ENCODE measurements around the gene GPSM3. TPM values are rescaled to one million over a fixed set of nuclear protein-coding genes. Genes with fewer than 3 reads are reported as not detected.

GPSM3 gene
- total and polyA plus RNA-seq, 2 donors (not counting 1 experiment from before 2014, with no cell fraction given) = 2.3 to 7.0 TPM

- Histone ChIP-seq H3K4me2 (ENCODE audit: extremely low read depth, insufficient read depth, low read length) (no peak overlapping the region), H3K27me3 (ENCODE audit: control insufficient read depth, insufficient read depth, low read length) (no peaks in the 10 kb centered on the region), H3K9me3 (ENCODE audit: control insufficient read depth, insufficient read depth, low read depth, low read length) (no peaks in the 10 kb centered on the region), H3K36me3 (ENCODE audit: control insufficient read depth, insufficient read depth, low read length) (peaks cover 31% of the 10 kb centered on the region), H3K9ac (ENCODE audit: insufficient read depth, low read length) (no peak overlapping the region), H3K79me2 (ENCODE audit: control insufficient read depth, insufficient read depth, low read length) (peaks cover 31% of the 10 kb centered on the region), H3K4me1 (ENCODE audit: control insufficient read depth, extremely low read depth, insufficient read depth, low read length) (peaks cover 8% of the 10 kb centered on the region), H4K20me1 (ENCODE audit: control insufficient read depth, extremely low read depth, insufficient read depth, low read length) (no peaks in the 10 kb centered on the region), H3K27ac (ENCODE audit: insufficient read depth, low read length) (no peak overlapping the region), H2AFZ (ENCODE audit: low read length) (no peak overlapping the region), H3K4me3 (replicated peaks in 1 of 4; ENCODE audit: control extremely low read depth in 1 of 4, insufficient read depth in 1 of 4, low read depth in 3 of 4, low read length in 4 of 4) (no peak overlapping the region)
- DNase-seq (ENCODE audit: low read depth in 2 of 2) = no peak
- TF ChIP-seq CTCF (conservative IDR thresholded peaks at IDR 0.05 in 1 of 2, IDR thresholded peaks at IDR 0.05 in 1 of 2; ENCODE audit: low read depth in 1 of 2, low read length in 2 of 2) (no peak), EZH2 (IDR thresholded peaks at IDR 0.05; ENCODE audit: low read length, missing control alignments) (no peak)
Observed at GRCh38 chr6:32171234-32171633, 21.2 kb downstream of the GPSM3 start.

GRCh38 chr6:32170294-32170693 lies 22.1 kb downstream of the GPSM3 start:
- Histone ChIP-seq H3K27ac (ENCODE audit: insufficient read depth, low read length) (no peak overlapping the region), H3K36me3 (ENCODE audit: control insufficient read depth, insufficient read depth, low read length) (peaks cover 33% of the 10 kb centered on the region)
- TF ChIP-seq EZH2 (IDR thresholded peaks at IDR 0.05; ENCODE audit: low read length, missing control alignments) (no peak), CTCF (conservative IDR thresholded peaks at IDR 0.05 in 1 of 2, IDR thresholded peaks at IDR 0.05 in 1 of 2; ENCODE audit: low read depth in 1 of 2, low read length in 2 of 2) (no peak)

GRCh38 chr6:32168807-32169591 lies 23.4 kb downstream of the GPSM3 start:
- Histone ChIP-seq H3K4me3 (replicated peaks in 1 of 4; ENCODE audit: control extremely low read depth in 1 of 4, insufficient read depth in 1 of 4, low read depth in 3 of 4, low read length in 4 of 4) (no peak overlapping the region), H2AFZ (ENCODE audit: low read length) (no peak overlapping the region)
- DNase-seq (ENCODE audit: low read depth in 2 of 2) = no peak

More at GRCh38 chr6:32170294-32170693, 22.1 kb downstream of the GPSM3 start:
- no peaks in the 10 kb centered on the region for H3K9me3 ChIP-seq (ENCODE audit: control insufficient read depth, insufficient read depth, low read depth, low read length)
- no peak overlapping the region for H3K4me3 ChIP-seq (replicated peaks in 1 of 4; ENCODE audit: control extremely low read depth in 1 of 4, insufficient read depth in 1 of 4, low read depth in 3 of 4, low read length in 4 of 4)
- H4K20me1 ChIP-seq (ENCODE audit: control insufficient read depth, extremely low read depth, insufficient read depth, low read length) = no peaks in the 10 kb centered on the region
- H2AFZ ChIP-seq (ENCODE audit: low read length) = no peak overlapping the region
- H3K4me1 ChIP-seq (ENCODE audit: control insufficient read depth, extremely low read depth, insufficient read depth, low read length) = peaks cover 7% of the 10 kb centered on the region
- H3K79me2 ChIP-seq (ENCODE audit: control insufficient read depth, insufficient read depth, low read length) = peaks cover 25% of the 10 kb centered on the region
- H3K27me3 ChIP-seq (ENCODE audit: control insufficient read depth, insufficient read depth, low read length) = no peaks in the 10 kb centered on the region
- no peak overlapping the region for H3K4me2 ChIP-seq (ENCODE audit: extremely low read depth, insufficient read depth, low read length)
- no peak overlapping the region for H3K9ac ChIP-seq (ENCODE audit: insufficient read depth, low read length)
- no peak for DNase-seq (ENCODE audit: low read depth in 2 of 2)

More at GRCh38 chr6:32168807-32169591, 23.4 kb downstream of the GPSM3 start:
- Histone ChIP-seq H3K4me2 (ENCODE audit: extremely low read depth, insufficient read depth, low read length) (no peak overlapping the region), H3K9ac (ENCODE audit: insufficient read depth, low read length) (no peak overlapping the region), H4K20me1 (ENCODE audit: control insufficient read depth, extremely low read depth, insufficient read depth, low read length) (no peaks in the 10 kb centered on the region), H3K27me3 (ENCODE audit: control insufficient read depth, insufficient read depth, low read length) (no peaks in the 10 kb centered on the region), H3K4me1 (ENCODE audit: control insufficient read depth, extremely low read depth, insufficient read depth, low read length) (peaks cover 2% of the 10 kb centered on the region), H3K27ac (ENCODE audit: insufficient read depth, low read length) (no peak overlapping the region), H3K9me3 (ENCODE audit: control insufficient read depth, insufficient read depth, low read depth, low read length) (no peaks in the 10 kb centered on the region), H3K36me3 (ENCODE audit: control insufficient read depth, insufficient read depth, low read length) (peaks cover 33% of the 10 kb centered on the region), H3K79me2 (ENCODE audit: control insufficient read depth, insufficient read depth, low read length) (peaks cover 12% of the 10 kb centered on the region)
- TF ChIP-seq CTCF (conservative IDR thresholded peaks at IDR 0.05 in 1 of 2, IDR thresholded peaks at IDR 0.05 in 1 of 2; ENCODE audit: low read depth in 1 of 2, low read length in 2 of 2) (no peak), EZH2 (IDR thresholded peaks at IDR 0.05; ENCODE audit: low read length, missing control alignments) (no peak)
